Hair follicular keratinocyte (primary cell): Measurements from ENCODE around the gene CNTNAP3. TPM values are rescaled to one million over a fixed set of nuclear protein-coding genes. Genes with fewer than 3 reads are reported as not detected.

ENCODE experiments used
- total RNA-seq: library from RNA; depleted of rRNA; stranded (reverse); fragments of >200 nt; gene quantifications from 2 replicates; pipeline ENCODE4 v1.2.3, GENCODE V29; 2015

CNTNAP3 gene
- total RNA-seq: 2.5 and 8.7 TPM in 2 replicates

DNA sequence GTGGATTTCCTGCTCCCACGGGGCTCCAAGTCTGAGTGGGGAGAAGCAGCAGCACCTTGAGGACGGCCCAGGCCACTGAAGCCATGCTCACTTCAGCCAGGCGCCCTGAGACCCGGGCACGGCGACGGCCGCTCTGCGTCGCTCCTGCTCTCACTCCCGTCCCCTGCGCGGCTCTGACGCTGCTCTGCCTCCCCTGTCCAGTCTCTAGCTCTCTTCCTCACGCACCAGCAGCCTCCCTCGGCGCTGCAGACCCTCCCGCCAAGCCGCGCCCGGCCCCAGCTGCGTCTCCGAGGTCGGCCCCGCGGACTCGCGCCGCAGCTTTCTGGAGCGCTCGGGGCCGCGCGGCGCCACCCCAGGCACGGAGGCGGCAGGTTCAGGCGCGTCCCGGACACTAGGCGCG is at the start of gene CNTNAP3:
Gene CNTNAP3, minus strand, starts transcription at position 188 of the 400 bp plus-strand sequence. Its CDS starts 103 bp downstream, at position 85.

Other genes starting within 250 kb of the CNTNAP3 start
- not detected in 2 replicates for gene SPATA31A1, start 67.5 kb upstream of the CNTNAP3 start, total RNA-seq